MM.1S (cell line): ENCODE measurements around the gene VSIR.
A peak's percentile ranks its signal among the peaks of the same experiment; 100 is the strongest.

ENCODE experiments used
- DNase-seq: peaks from one replicate; pipeline ENCODE4 v3.0.0-alpha.2; 2015
- H2AFZ ChIP-seq: fragments of 300-600 bp; sonication (generic); 2 replicates; pipeline ENCODE4 v1.6.0; 2016; ENCODE audit warnings: antibody characterized with exemption, low read length
- H3F3A ChIP-seq: fragments of 300-600 bp; sonication (generic); 2 replicates; pipeline ENCODE4 v1.6.1; 2016; ENCODE audit warnings: mild to moderate bottlenecking, antibody characterized with exemption, low read length, moderate library complexity, mixed read lengths; ENCODE audit not compliant: insufficient read depth
- H3K27ac ChIP-seq: fragments of 300-600 bp; sonication (generic); 2 replicates; pipeline ENCODE4 v1.5.1; 2016; ENCODE audit warnings: mild to moderate bottlenecking, low read length
- H3K27me3 ChIP-seq: fragments of 300-600 bp; sonication (generic); replicated peaks from 2 replicates; pipeline ENCODE4 v1.6.0; 2016; ENCODE audit warnings: low read length; ENCODE audit not compliant: insufficient read depth
- H3K36me3 ChIP-seq: fragments of 300-600 bp; sonication (generic); replicated peaks from 2 replicates; pipeline ENCODE4 v1.6.1; 2016; ENCODE audit warnings: mild to moderate bottlenecking, low read length, mixed read lengths; ENCODE audit not compliant: insufficient read depth
- H3K4me1 ChIP-seq: fragments of 300-600 bp; sonication (generic); 2 replicates; pipeline ENCODE4 v1.6.1; 2016; ENCODE audit warnings: low read length, mixed read lengths
- H3K4me2 ChIP-seq: fragments of 300-600 bp; sonication (generic); 2 replicates; pipeline ENCODE4 v1.6.0; 2016; ENCODE audit warnings: low read depth, low read length
- H3K4me3 ChIP-seq: fragments of 300-600 bp; sonication (generic); 2 replicates; pipeline ENCODE4 v1.5.1; 2016; ENCODE audit warnings: low read length, mixed read lengths
- H3K79me2 ChIP-seq: fragments of 300-600 bp; sonication (generic); 2 replicates; pipeline ENCODE4 v1.6.1; 2016; ENCODE audit warnings: mixed run types, low read length, mixed read lengths
- H3K9ac ChIP-seq: fragments of 300-600 bp; sonication (generic); 2 replicates; pipeline ENCODE4 v1.6.1; 2016; ENCODE audit warnings: low read length, mixed read lengths
- H3K9me2 ChIP-seq: fragments of 300-600 bp; sonication (generic); replicated peaks from 2 replicates; pipeline ENCODE4 v1.6.1; 2016; ENCODE audit warnings: mild to moderate bottlenecking, low read length, mixed read lengths; ENCODE audit not compliant: insufficient read depth
- H3K9me3 ChIP-seq: fragments of 300-600 bp; sonication (generic); replicated peaks from 2 replicates; pipeline ENCODE4 v1.6.1; 2016; ENCODE audit warnings: mild to moderate bottlenecking, low read length, mixed read lengths; ENCODE audit not compliant: insufficient read depth
- H4K20me1 ChIP-seq: fragments of 300-600 bp; sonication (generic); 2 replicates; pipeline ENCODE4 v1.6.1; 2016; ENCODE audit warnings: mild to moderate bottlenecking, low read length, moderate library complexity, mixed read lengths; ENCODE audit not compliant: insufficient read depth
- EZH2 ChIP-seq: fragments of 300-600 bp; sonication (generic); optimal IDR thresholded peaks from 2 replicates; pipeline ENCODE3; 2017; ENCODE audit warnings: low read depth, mild to moderate bottlenecking, antibody characterized with exemption, low read length, mixed read lengths
- EZH2phosphoT487 ChIP-seq: fragments of 300-600 bp; sonication (generic); IDR thresholded peaks from 2 replicates; pipeline ENCODE4 v1.6.1; 2018; ENCODE audit warnings: antibody characterized with exemption, low read length
- TF ChIP-seq, protein P1 (sequence below): fragments of 300-600 bp; sonication (generic); IDR thresholded peaks from 2 replicates; pipeline ENCODE4 v1.5.1; 2016; ENCODE audit warnings: antibody characterized with exemption, low read length, mixed read lengths

Gene VSIR

GRCh38 chr10:71773221-71773971, at the start of gene VSIR:
TSS of gene VSIR (minus strand) at chr10:71773520. CDS start at chr10:71773439, 81 bp downstream.
- H3K4me2 ChIP-seq: peak within 1 kb of the TSS; percentile 98
- peak within 1 kb of the TSS; percentile 97 for H2AFZ ChIP-seq
- peak; percentile 82 for DNase-seq
- no peak for TF ChIP-seq EZH2phosphoT487
- TF ChIP-seq, protein P1, sequence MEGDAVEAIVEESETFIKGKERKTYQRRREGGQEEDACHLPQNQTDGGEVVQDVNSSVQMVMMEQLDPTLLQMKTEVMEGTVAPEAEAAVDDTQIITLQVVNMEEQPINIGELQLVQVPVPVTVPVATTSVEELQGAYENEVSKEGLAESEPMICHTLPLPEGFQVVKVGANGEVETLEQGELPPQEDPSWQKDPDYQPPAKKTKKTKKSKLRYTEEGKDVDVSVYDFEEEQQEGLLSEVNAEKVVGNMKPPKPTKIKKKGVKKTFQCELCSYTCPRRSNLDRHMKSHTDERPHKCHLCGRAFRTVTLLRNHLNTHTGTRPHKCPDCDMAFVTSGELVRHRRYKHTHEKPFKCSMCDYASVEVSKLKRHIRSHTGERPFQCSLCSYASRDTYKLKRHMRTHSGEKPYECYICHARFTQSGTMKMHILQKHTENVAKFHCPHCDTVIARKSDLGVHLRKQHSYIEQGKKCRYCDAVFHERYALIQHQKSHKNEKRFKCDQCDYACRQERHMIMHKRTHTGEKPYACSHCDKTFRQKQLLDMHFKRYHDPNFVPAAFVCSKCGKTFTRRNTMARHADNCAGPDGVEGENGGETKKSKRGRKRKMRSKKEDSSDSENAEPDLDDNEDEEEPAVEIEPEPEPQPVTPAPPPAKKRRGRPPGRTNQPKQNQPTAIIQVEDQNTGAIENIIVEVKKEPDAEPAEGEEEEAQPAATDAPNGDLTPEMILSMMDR: peak; percentile 86
- H3K27ac ChIP-seq: peak within 1 kb of the TSS; percentile 51; the same call in 1 of the 2 replicates
- peak within 1 kb of the TSS; percentile 68 for H3K9ac ChIP-seq
- no peaks in the 10 kb centered on the region for H3K9me2 ChIP-seq
- H3K79me2 ChIP-seq: no peaks in the 10 kb centered on the region; the same call in 1 of the 2 replicates
- no peaks in the 10 kb centered on the region for H4K20me1 ChIP-seq
- H3K27me3 ChIP-seq: no peaks in the 10 kb centered on the region
- H3K4me3 ChIP-seq: peak within 1 kb of the TSS; percentile 78
- peaks cover 10% of the 10 kb centered on the region for H3F3A ChIP-seq
- no peaks in the 10 kb centered on the region for H3K9me3 ChIP-seq
- peaks cover 23% of the 10 kb centered on the region for H3K4me1 ChIP-seq
- no peaks in the 10 kb centered on the region for H3K36me3 ChIP-seq

- 0 out of 2 replicates have a peak, but pooled peaks cover 3% of the 10 kb centered on the region for H3K36me3 ChIP-seq
- no peak overlapping the region for H3K27ac ChIP-seq
- no peaks in the 10 kb centered on the region for H3K9me3 ChIP-seq
- H4K20me1 ChIP-seq: no peaks in the 10 kb centered on the region
- no peaks in the 10 kb centered on the region for H3F3A ChIP-seq
- no peak overlapping the region for H3K4me3 ChIP-seq
- DNase-seq: no peak
- no peaks in the 10 kb centered on the region for H3K9me2 ChIP-seq
- H3K4me1 ChIP-seq: no peaks in the 10 kb centered on the region
- H3K9ac ChIP-seq: no peak overlapping the region
- no peak for TF ChIP-seq EZH2
- TF ChIP-seq, protein P1: no peak
- TF ChIP-seq EZH2phosphoT487: no peak
- no peak overlapping the region for H2AFZ ChIP-seq
- no peak overlapping the region for H3K4me2 ChIP-seq
- H3K79me2 ChIP-seq: no peaks in the 10 kb centered on the region
- H3K27me3 ChIP-seq: no peaks in the 10 kb centered on the region
Observed at GRCh38 chr10:71821909-71822763, 48.8 kb upstream of the VSIR start.

DNA sequence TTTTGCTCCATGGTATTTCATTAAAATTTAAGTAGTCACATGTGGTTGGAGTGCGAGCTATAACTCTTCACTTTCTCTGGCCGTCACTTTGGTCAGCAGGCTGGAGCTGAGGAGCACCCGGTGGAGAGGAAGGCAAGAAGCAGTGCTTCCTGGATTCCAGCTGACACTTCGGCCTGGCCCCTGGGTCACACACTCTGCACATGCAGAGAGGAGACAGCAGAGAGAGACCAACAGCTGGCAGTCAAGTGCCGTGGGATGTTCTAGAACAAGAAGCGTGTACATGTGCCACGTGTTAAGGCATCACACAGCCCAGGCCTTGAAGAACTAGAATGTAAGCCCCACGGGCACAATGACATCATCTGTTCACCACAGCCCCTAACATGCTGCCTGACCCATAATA, 47.6 kb upstream of the VSIR start:
- no peaks in the 10 kb centered on the region for H3K9me3 ChIP-seq
- no peak overlapping the region for H2AFZ ChIP-seq
- H4K20me1 ChIP-seq: no peaks in the 10 kb centered on the region
- no peaks in the 10 kb centered on the region for H3K27me3 ChIP-seq
- no peak overlapping the region for H3K4me2 ChIP-seq
- H3K27ac ChIP-seq: no peak overlapping the region
- DNase-seq: no peak
- H3K9me2 ChIP-seq: no peaks in the 10 kb centered on the region
- H3K79me2 ChIP-seq: no peaks in the 10 kb centered on the region
- no peak overlapping the region for H3K4me3 ChIP-seq
- no peaks in the 10 kb centered on the region for H3K4me1 ChIP-seq
- 0 out of 2 replicates have a peak, but pooled peaks cover under 1% of the 10 kb centered on the region for H3K36me3 ChIP-seq
- TF ChIP-seq EZH2phosphoT487 (no peak), EZH2 (no peak)
- TF ChIP-seq, protein P1: no peak
- no peak overlapping the region for H3K9ac ChIP-seq
- H3F3A ChIP-seq: no peaks in the 10 kb centered on the region
